Kidney glomerular epithelial cell (primary cell): Measurements from ENCODE around the gene CROCC2.

Source experiments
- DNase-seq: peaks from one replicate; lab custom pipeline; 2025; lab: John Stamatoyannopoulos, UW

CROCC2 gene

DNA sequence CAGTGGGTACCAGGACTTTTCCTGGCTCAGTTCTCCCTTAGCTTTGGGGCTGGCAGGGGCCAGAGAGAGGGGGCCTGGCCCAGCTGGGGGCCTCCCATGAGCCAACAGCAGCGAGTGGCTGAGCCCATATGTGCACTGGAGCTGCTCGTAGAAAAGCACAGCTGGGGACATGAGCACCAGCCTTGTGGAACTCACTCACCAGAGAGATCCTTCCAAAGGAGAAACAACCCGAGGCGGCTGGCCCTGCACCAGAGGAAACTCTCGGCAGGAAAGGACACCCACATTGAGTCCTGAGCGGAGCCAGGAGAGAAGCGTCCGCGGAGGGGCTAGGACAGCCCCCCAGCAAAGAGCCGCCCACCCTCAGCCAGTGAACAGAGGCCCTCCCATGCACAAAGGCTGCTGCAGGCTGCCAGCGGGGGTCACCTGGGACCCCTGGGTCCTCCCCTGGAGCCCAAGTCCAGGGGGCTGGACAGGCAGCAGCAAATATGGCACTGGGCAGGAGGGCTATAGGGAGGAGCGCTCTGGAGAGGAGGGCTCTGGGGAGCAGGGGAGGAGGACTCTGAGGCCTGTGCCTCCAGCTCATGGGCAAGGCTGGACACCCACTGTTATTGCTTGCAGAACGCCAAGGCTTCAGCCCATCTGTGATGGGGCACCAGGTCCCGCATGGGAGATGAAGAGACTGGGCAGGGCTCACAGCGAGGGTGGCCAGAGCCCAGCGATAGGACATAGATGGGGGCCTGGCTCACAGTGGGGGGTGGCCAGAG lies 50.2 kb downstream of the CROCC2 start:
- DNase-seq, result no peak

DNA sequence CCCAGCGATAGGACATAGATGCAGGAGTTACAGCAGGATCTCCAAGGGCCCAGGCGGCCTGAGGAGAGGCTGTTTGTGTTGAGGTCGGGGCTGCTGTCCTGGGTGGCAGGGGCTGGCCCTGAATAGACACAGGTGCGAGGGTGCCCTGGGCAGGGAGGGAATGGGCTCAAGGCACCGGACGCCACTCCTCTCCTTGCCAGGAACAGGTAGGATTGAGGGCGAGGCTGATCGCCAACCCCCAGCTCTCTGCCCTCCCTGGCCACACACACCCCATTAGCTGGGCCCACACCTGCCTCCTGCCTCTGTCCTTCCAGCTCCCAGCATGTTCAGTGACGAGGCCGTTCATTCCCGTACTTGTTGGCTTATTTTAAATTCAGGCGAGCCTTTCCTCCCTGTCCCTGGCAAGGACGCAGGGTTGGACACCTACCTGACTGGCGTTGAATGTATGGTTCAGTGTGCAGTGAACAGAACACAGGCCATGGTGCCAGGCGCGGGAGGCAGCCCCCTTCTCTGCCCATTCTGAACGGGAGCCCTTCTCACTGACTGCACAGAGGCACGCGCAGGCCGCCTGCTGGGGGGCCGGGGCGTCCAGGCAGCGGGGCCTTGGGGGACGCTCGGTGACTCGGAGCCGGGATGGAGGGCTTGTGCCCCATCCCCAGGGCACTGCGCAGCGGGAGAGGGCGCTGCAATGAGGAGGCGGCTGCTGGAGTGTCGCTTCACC lies 51.0 kb downstream of the CROCC2 start:
- no peak for DNase-seq

DNA sequence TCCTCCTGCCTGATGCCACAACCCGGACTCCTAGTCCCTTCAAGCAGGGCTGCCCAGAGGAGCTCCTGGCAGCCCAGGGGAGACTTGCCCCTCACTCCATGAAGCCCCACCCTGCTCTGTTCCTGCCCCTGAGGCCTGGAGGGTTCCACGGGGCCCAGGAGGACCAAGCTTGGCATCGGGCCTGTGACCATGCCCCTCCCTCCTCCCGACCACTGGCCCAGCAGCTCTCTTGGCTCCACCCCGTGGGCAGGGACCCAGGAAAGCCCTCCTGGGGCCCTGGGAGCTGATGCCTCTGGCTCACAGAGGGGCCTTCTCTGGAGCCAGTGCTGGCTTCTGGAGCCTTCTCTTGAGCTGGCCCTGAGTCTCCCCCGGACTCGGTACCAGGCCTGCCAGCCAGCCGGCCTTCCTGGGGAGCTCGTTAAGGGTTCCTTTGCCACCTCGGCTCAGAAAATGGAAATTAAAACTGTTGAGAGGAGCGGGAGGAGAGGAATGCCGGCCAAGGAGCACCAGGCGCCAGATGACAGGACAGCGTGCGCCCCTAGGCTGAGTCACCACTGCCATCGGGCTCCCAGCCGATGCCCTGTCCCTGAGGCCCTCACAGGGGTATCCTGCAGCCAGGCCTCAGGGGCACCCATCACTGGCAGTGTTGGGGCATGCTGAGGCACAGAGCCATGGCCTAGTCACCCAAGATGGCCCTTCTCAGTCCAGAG lies 51.7 kb downstream of the CROCC2 start:
- no peak for DNase-seq

DNA sequence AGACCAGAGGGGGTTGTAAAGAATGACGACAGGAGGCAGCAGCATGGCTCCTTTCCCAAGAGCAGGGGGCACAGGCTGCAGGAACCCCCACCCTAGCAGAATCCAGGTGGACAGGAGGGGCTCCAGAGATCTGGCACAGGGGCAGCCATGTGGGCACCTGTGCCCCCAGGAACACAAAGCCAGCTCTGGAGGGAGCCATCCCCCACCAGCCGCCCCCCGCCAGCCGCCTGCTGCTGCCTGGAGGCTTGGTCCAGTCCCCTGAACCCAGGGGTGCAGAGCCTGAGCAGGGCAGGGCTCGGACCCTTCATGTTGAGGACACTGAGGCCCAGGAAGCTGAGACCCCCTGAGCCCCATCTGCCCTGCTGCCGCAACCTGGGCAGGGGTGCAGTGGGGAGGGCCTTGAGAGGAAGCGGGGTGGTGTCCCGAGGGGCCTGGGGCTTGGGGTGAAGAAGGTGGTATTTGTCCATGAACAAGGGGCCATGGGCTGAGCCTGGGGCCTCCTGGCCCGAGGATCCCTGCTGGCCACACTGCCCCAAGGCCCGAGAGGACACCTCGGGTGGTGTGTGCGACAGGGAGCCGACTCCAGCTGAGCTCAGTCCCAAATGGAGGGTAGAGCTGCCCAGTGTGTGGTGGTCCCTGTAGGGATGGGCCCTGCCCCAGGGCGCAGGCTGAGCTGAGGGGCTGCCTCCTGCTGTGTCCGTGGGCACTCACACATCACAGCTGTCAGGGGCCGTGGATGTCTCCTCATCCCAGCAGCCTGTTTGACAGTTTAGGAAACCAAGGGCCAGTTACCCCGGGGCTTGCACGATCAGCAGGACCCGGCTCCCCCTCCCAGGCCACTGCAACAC lies 52.5 kb downstream of the CROCC2 start:
- no peak for DNase-seq

DNA sequence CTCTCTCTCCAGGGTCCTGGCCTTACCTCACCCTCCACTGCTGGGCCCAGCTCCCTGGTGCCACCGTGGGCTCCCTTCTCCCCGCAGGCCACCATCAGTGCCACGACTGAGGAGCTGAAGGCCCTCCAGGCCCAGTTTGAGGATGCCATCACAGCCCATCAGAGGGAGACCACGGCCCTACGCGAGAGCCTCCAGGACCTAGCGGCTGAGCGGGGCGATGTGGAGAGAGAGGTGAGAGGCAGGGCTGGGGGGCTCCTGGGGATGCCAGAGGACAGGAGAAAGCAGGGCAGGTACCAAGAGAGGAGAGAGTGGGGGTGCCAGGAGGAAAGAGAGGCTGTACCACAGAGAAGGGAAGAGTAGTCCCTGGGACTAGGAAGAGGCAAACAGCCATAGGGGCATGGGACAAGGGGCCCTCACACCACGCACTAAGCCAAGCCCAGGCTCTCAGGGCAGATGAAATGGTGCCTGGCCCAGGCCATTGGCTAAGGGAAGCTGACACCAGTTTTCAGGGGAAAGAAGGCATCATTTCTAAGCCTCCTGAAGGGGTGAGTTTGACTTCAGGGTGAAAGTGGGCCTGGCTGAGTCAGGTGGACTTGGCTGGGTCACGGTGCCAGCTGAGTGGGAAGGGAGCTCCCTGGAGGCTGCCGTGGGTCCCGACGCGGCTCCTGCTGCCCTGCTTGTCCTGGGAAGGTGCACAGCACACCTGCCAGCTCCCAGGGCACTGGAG lies 53.2 kb downstream of the CROCC2 start:
- DNase-seq, result no peak

DNA sequence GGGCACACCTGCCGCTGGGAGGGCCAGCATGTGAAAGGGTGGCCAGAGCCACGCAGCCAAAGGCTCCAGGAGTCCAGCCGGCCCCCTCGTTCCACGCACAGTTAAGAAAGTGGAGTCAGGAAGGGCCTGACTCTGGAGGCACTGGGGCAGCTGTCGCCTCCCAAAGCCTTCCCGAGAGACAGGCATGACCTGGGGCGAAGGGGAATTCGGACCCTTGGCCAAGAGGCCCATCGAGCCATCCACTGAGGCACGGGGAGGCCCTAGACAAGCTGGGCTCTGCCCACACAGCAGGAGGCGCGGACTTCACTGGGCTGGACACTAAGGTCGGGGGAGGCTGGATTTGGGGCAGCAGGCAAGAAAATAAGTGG lies 53.8 kb downstream of the CROCC2 start:
- DNase-seq, result no peak

DNA sequence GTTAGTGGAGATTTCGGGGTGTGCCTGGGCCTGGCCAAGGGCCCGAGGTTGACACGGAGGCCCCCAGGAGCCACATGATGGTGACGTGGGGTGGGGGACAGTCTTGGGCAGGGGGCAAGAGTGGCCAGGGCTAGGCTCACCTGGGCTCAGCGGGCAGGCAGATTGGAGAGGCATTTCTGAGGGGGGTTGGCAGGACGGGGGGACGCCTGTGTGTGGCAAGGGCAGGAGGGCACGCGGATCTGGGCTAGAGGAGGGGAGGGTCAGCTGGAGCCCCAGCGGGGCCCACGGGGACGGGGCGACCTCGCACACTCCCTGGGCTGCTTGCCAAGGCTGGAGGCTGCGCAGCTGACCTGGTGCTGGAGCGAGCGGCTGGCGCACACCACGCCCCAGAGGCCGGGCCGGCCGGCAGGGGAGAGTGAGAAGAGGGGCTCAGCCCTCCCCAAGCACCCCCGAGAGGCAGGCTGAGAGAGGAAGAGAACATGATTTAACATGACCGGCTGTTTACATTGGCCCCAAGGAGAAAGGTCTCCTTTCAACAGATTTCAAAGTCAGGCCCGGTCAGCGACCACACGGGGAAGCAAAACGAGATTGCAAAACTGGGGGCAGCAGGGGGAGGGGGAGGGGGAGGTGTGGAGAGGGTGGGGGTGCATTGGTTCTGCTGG lies 54.3 kb downstream of the CROCC2 start:
- DNase-seq, result no peak

DNA sequence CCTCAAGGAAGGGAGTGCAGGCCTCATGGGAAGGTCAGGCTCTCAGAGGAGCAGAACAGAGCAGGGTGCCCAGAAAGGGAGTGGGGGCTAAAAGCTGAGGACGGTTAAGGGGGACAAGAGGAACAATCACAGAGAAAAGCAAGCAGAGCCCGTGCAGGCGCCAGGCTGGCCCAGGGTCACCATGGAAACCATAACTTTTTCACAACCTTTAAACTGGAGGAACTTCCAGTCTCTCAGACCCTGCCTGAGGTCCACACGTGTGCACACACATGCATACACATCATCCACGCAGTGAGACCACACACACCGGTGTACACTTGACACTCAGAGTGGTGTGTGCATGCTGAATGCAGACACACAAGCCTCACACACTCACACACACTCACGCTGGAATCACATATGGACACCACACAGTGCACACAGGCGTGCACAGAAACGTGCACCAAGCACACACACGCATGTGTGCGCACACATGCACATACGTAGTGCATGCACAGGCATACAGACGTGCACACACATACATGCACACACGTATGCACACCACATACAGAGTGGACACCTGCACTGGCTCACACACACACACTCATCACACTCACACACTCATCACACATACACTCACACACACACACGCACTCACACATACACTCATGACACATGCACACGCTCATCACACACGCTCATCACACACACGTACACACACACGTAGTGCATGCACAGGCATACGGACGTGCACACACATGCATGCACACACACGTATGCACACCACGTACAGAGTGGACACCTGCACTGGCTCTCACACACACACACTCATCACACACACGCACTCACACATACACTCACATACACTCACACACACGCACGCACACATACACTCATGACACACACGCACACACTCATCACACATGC lies 55.1 kb downstream of the CROCC2 start:
- no peak for DNase-seq

DNA sequence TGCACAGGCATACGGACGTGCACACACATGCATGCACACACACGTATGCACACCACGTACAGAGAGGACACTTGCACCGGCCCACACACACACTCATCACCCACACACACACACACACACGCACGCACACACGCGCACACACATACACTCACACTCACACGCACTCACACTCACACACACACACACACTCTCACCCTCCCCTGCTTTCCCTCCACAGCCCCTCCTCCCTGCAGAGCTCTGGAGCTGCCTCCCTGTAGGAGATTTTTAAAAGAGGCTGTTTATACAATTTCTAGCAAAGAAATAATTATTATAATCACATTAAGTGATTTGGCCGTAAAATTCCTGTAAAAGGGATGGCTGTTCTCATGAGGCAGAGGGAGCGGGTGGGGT lies 55.8 kb downstream of the CROCC2 start:
- DNase-seq, result no peak

DNA sequence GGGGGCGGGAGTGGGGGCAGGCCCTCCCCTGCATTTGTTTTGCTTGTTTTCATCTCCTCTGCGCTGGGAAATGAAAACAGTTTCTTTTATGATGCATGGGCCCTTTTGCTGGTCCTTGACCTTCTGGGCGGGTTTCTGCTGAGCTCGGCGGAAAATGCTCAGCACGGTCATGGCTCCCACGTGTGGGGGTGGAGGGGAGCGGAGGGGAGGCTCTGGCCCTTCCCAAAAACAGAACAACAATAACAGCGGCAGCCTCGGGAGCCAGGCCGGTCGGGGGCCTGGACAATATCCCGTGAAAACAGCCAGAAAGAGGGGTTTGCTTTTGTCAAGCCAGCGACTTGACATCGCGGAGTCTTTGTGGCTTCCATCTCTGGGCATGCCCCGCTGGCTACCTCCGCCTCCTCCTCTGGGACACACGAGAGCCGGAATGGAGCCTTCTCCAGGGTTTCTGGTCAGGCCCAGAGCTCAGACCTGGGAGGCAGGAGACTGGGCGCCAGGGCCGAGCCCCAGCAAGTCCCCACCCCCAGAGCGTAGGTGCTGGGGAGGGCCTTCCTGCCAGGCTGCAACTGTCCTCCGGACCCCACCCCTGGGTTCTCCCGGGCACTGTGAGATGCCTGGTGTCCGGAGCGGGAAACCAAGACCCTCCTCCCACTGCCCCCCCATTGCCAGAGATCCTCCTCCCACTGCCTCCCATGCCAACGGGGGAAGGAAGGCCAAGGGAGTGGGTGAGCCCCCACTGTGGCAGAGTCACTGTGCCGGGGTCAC lies 56.3 kb downstream of the CROCC2 start:
- DNase-seq, result no peak

DNA sequence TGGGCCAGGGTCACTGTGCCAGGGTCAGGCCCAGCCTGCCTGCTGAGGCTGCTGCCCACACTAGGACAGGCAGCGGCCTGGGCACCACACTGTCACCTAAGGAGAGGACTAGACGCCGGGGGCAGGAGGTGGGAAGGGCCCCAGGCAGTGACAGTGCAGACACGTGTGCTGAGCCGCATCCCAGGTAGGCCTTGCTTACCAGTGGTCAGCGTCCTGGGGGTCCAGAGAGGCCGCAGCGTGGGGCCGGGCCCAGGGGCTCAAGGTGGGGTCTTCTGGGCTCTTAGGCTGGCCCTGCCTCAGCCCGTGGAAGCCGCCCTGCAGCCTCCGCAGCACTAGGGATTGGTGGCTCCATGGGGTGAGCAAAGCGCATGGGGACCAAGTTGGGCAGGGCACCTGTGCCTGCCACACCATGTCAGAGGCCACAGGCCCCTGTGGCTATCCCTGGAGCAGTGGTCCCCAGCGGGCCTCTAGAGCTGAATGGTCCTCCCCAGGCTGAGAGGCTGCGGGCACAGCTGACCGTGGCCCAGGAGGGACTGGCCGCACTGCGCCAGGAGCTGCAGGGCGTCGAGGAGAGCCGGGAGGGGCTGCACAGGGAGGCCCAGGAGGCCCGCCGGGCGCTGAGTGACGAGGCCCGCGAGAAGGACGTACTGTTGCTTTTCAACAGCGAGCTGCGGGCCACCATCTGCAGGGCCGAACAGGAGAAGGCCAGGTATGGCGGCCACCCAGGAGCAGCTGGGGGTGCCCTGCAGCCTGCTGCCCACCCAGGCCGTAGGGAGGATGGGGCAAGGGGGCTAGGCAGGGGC lies 57.1 kb downstream of the CROCC2 start:
- DNase-seq, result no peak

DNA sequence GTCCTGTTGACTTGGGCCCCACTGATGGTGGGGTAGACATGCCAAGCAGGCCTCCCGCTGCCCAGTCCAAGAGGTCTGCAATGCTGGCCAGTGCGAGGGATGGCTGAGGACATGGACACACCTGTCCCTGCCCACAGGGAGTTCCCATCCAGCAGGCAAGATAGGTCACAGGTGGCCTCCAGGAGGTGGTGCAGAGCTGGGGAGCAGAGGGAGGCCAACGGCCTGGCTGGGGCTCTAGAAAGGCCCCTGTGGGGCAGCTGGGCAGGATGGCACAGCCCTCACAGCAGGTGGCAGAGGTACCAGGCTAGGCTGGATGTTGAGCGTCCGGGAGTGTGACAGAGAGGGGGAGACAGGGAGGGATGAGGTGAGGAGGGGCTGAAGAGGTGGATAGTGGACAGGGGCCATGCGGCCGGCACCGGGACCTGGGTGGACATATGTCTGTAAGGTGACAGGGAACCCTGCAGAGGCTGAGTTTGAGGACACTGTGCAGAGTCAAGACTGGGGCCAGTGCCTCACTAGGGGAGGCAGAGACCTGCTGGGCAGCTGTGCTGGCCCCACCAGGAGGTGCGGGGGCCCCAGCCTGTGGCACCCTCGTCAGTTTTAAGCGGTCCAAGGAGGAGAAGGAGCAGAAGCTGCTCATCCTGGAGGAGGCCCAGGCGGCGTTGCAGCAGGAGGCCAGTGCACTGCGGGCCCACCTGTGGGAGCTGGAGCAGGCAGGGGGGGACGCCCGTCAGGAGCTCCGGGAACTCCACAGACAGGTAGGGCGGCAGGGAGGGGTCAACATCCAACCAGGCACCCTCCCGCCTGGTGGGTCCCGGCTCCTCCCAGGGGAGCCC lies 58.0 kb downstream of the CROCC2 start:
- DNase-seq, result no peak

DNA sequence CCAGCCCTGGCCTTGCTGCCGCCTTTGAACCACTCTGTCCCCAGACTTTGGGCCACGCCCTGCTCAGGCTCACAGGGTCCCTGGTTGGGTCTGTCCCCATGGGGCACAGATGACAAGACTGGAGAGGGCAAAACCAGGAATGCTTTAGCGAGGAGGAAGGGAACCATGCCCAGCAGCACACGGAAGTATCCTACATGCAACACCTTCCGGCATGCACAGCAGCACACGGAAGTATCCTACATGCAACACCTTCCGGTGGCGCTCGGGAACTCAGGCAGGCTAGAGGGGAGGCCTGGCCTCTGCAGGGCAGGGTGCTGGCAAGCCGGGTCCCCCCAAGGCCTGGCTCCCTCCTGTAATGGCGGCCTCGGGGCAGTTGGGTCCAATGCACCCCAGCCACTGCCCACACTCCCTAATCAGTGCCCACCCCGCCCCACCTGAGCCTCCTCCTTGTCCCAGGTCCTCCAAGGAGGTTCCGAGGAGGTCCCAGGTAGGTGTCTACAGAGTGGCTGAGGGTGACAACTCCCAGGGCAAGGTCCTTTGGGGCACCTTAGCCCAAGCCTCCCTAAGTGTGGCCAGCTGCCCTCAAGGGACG lies 58.7 kb downstream of the CROCC2 start:
- no peak for DNase-seq

DNA sequence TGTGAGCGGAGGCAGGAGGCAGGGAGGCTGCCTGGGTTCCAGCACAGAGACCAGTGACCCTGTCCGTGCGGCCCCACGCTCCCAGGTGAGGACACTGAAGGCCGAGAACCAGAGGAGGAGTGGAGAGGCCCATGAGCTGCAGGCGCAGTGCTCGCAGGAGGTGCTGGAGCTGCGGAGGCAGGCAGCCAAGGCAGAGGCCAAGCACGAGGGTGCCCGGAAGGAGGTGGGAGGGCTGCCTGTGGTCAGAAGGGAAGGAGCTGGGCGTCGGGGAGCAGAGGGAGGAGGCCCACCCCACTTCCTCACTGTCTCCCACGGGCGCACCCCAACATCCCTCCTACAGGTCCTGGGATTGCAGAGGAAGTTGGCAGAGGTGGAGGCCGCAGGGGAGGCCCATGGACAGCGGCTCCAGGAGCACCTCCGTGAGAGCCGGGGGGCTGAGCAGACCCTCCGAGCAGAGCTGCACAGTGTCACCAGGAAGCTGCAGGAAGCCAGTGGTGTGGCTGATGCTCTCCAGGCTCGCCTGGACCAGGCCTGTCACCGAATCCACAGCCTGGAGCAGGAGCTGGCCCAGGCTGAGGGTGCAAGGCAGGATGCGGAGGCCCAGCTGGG lies 59.3 kb downstream of the CROCC2 start:
- no peak for DNase-seq

DNA sequence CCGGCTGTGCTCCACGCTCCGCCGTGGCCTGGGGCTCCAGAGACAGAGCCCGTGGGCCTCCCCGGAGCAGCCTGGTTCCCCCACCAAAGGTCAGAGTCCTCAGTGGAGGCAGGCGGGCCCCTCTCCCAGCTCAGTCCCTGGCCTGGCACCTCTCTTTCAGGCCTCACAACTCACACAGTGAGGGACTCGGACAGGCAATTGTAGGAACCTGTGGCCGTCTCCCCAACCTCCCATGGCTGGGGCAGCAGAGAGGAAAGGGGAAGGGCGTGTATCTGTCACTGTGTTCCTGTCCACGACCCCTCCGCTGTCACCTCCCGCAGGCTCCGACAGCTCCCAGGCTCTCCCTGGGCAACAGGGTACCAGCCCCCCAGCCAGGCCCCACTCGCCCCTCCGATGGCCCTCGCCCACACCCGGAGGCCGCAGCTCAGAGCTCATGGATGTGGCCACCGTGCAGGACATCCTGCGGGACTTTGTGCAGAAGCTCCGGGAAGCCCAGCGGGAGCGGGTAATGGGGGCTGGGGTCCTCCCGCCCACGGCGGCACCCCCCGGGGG lies 59.8 kb downstream of the CROCC2 start:
- no peak for DNase-seq

DNA sequence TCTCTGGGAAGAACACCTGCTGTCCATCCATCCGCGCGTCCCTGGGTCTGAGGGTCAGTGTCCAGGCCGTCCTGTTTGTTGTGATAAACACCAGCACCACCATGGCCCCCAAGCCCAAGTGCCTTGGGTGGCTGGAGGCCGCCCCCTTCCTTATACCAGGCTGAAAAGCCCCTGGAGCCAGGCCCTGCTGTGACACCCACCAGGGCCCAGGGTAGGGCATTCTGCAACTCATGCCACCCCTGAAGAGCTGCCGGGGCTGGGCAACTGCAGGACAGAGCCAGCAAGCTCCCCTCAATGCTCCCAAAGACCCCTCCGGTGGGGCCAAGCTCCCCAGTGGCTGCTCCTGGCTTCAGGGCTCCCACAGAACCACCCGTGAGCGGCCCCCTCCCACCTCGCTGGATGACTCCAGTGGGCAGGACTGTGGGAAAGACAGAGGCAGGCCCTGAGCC lies 60.3 kb downstream of the CROCC2 start:
- no peak for DNase-seq
